IMR-90 (cell line): ENCODE measurements around the gene PPP1R9A. TPM values are rescaled to one million over a fixed set of nuclear protein-coding genes. Genes with fewer than 3 reads are reported as not detected.

Experiments used
- ATAC-seq: fragments of 200-7000 bp; cut with Tn5 transposase; 2 replicates; pipeline ENCODE4 v1.9.1; 2020; ENCODE audit warnings: low read depth, mild to moderate bottlenecking, moderate library complexity
- Bru-seq: library from RNA; stranded (reverse); fragments of 400-500 nt; gene quantifications from one replicate; lab custom pipeline; 2021; lab: Mats Ljungman, UMichigan
- BruChase-seq, 2 experiments: library from RNA; stranded (reverse); fragments of 400-500 nt; gene quantifications; one replicate each; lab custom pipeline; 2021; lab: Mats Ljungman, UMichigan
- BruUV-seq: library from RNA; stranded (reverse); fragments of 400-500 nt; replicated peaks from 2 replicates; lab custom pipeline; 2021; lab: Mats Ljungman, UMichigan
- CTCF ChIA-PET: fragments of 300-600 bp; formaldehyde crosslinking; extraction: SDS; loops from one replicate; lab custom pipeline; 2021; ENCODE audit warnings: antibody characterized with exemption; lab: Yijun Ruan, JAX
- POLR2A ChIA-PET: fragments of 300-600 bp; sonication (Branson Sonifier 250); formaldehyde crosslinking; loops from one replicate; lab custom pipeline; 2022; ENCODE audit warnings: antibody characterized with exemption; ENCODE audit not compliant: unreplicated experiment; lab: Charles Lee
- DNase-seq: peaks from one replicate; pipeline ENCODE4 v3.0.0; 2013
- H2AFZ ChIP-seq: replicated peaks from 2 replicates; pipeline ENCODE3; 2013; ENCODE audit warnings: low read length, mild to moderate bottlenecking; ENCODE audit not compliant: poor library complexity
- H2AK5ac ChIP-seq: 2 replicates; pipeline ENCODE4 v1.6.1; 2013; ENCODE audit warnings: low read depth, low read length, inconsistent platforms
- H2AK9ac ChIP-seq: replicated peaks from 2 replicates; pipeline ENCODE3; 2013; ENCODE audit warnings: mild to moderate bottlenecking, low read depth, low read length, moderate library complexity; ENCODE audit not compliant: poor library complexity
- H2BK120ac ChIP-seq: 2 replicates; pipeline ENCODE4 v1.6.1; 2013; ENCODE audit warnings: low read depth, low read length, inconsistent platforms
- H2BK15ac ChIP-seq: 3 replicates; pipeline ENCODE4 v1.6.1; 2013; ENCODE audit warnings: low read depth, low read length, inconsistent platforms
- H2BK20ac ChIP-seq: 2 replicates; pipeline ENCODE4 v1.6.1; 2013; ENCODE audit warnings: low read depth, mild to moderate bottlenecking, inconsistent platforms, low read length, moderate library complexity
- H2BK5ac ChIP-seq: 2 replicates; pipeline ENCODE4 v1.6.1; 2013; ENCODE audit warnings: mild to moderate bottlenecking, low read depth, low read length, inconsistent platforms; ENCODE audit not compliant: poor library complexity, severe bottlenecking
- H3K14ac ChIP-seq: replicated peaks from 2 replicates; pipeline ENCODE4 v1.6.1; 2013; ENCODE audit warnings: low read depth, low read length, inconsistent platforms
- H3K18ac ChIP-seq: 2 replicates; pipeline ENCODE4 v1.6.1; 2013; ENCODE audit warnings: low read depth, low read length, control low read depth
- H3K23ac ChIP-seq: 2 replicates; pipeline ENCODE4 v1.6.1; 2013; ENCODE audit warnings: low read depth, low read length, inconsistent platforms
- H3K27ac ChIP-seq: 2 replicates; pipeline ENCODE4 v1.5.1; 2013; ENCODE audit warnings: mild to moderate bottlenecking, control low read depth, low read length; ENCODE audit not compliant: insufficient read depth
- H3K27me3 ChIP-seq: 2 replicates; pipeline ENCODE4 v1.6.1; 2013; ENCODE audit warnings: low read length; ENCODE audit not compliant: control insufficient read depth, insufficient read depth
- H3K36me3 ChIP-seq: 2 replicates; pipeline ENCODE4 v1.6.1; 2013; ENCODE audit warnings: low read length, mixed read lengths; ENCODE audit not compliant: control insufficient read depth, insufficient read depth
- H3K4ac ChIP-seq: 2 replicates; pipeline ENCODE4 v1.6.1; 2013; ENCODE audit warnings: low read depth, low read length, inconsistent platforms
- H3K4me1 ChIP-seq: 2 replicates; pipeline ENCODE4 v1.6.1; 2013; ENCODE audit warnings: low read length, mixed read lengths; ENCODE audit not compliant: control insufficient read depth, insufficient read depth
- H3K4me2 ChIP-seq: 2 replicates; pipeline ENCODE4 v1.6.1; 2013; ENCODE audit warnings: low read depth, mild to moderate bottlenecking, control low read depth, low read length, moderate library complexity
- H3K4me3 ChIP-seq: 2 replicates; pipeline ENCODE4 v1.5.1; 2013; ENCODE audit warnings: low read depth, mild to moderate bottlenecking, control low read depth, low read length, moderate library complexity; ENCODE audit not compliant: insufficient read depth
- H3K56ac ChIP-seq: 2 replicates; pipeline ENCODE4 v1.6.1; 2013; ENCODE audit warnings: low read length, inconsistent platforms; ENCODE audit not compliant: insufficient read depth; ENCODE audit errors: extremely low read depth
- H3K79me1 ChIP-seq, 2 experiments: 2 replicates each; pipeline ENCODE4 v1.6.1; 2013; ENCODE audit warnings: low read length in 2 of 2, inconsistent platforms in 1 of 2, low read depth in 1 of 2
- H3K9ac ChIP-seq: 2 replicates; pipeline ENCODE4 v1.6.1; 2013; ENCODE audit warnings: low read depth, low read length, control low read depth
- H3K9me1 ChIP-seq: 2 replicates; pipeline ENCODE4 v1.6.1; 2013; ENCODE audit warnings: low read length, inconsistent platforms; ENCODE audit not compliant: insufficient read depth
- H3K9me3 ChIP-seq: 2 replicates; pipeline ENCODE4 v1.6.1; 2013; ENCODE audit warnings: low read length; ENCODE audit not compliant: control insufficient read depth, insufficient read depth
- H4K20me1 ChIP-seq: 2 replicates; pipeline ENCODE4 v1.6.1; 2013; ENCODE audit warnings: low read length, inconsistent platforms; ENCODE audit not compliant: insufficient read depth
- H4K5ac ChIP-seq: 2 replicates; pipeline ENCODE4 v1.6.1; 2013; ENCODE audit warnings: mild to moderate bottlenecking, low read depth, low read length, control low read depth
- H4K8ac ChIP-seq, 2 experiments: 2 replicates each; pipeline ENCODE4 v1.6.1; 2013; ENCODE audit warnings: low read depth in 2 of 2, low read length in 2 of 2, control low read depth in 1 of 2, inconsistent platforms in 1 of 2
- H4K91ac ChIP-seq: 2 replicates; pipeline ENCODE4 v1.6.1; 2013; ENCODE audit warnings: low read depth, low read length, inconsistent platforms; ENCODE audit not compliant: insufficient read depth
- CEBPB ChIP-seq: IDR thresholded peaks from 2 replicates; pipeline ENCODE4 v1.6.1; 2012; ENCODE audit warnings: low read depth, low read length, improper control_type of control experiment
- FOS ChIP-seq: fragments of 150-350 bp; IDR thresholded peaks from 2 replicates; pipeline ENCODE4 v1.6.1; 2016; ENCODE audit warnings: low read depth, low read length
- POLR2A ChIP-seq: IDR thresholded peaks from 2 replicates; pipeline ENCODE4 v1.6.1; 2012; ENCODE audit warnings: mild to moderate bottlenecking, low read depth, low read length
- WGBS, 2 experiments: methylation state at CpG; one replicate each; pipeline versions ENCODE4 v1.1.5 to v1.1.7; 2013; ENCODE audit warnings: missing lambda C conversion rate in 2 of 2; ENCODE audit not compliant: insufficient read length in 1 of 2; ENCODE audit errors: extremely low coverage in 2 of 2; 5-methylcytosine and 5-hydroxymethylcytosine counted together
- dilution Hi-C: fragments of 300-500 bp; cut with HindIII; formaldehyde crosslinking; loops from one replicate; pipeline ENCODE4 v1.14.3; 2018; ENCODE audit warnings: low sequenced_read_pairs; ENCODE audit not compliant: unreplicated experiment
- in situ Hi-C: fragments of 300-500 bp; cut with MboI; formaldehyde crosslinking; loops from 3 replicates; pipeline ENCODE4 v1.14.3; 2019; ENCODE audit warnings: low sequenced_read_pairs, inconsistent platforms, mixed read lengths
- intact Hi-C: fragments of 100-400 bp; cut with micrococcal nuclease; formaldehyde crosslinking; loops from 2 replicates; pipeline ENCODE4 v1.10.0; 2022
- long read RNA-seq: library from polyadenylated mRNA; unstranded; transcript quantifications from one replicate; pipeline ENCODE4 v2.0.0, GENCODE V29; 2021; ENCODE audit not compliant: unreplicated experiment
- polyA plus RNA-seq, 3 experiments: library from polyadenylated mRNA; depleted of rRNA; stranded (reverse); fragments of >200 nt; gene quantifications; 2 replicates each; pipeline ENCODE4 v1.2.3, GENCODE V29; 2012; ENCODE audit warnings: low replicate concordance in 1 of 3
- total RNA-seq: library from RNA; depleted of rRNA; stranded (reverse); fragments of >200 nt; gene quantifications from 2 replicates; pipeline ENCODE4 v1.2.3, GENCODE V29; 2012; rRNA removed
- TF ChIP-seq, protein P1 (sequence below): conservative IDR thresholded peaks from 2 replicates; pipeline ENCODE4 v1.5.1; 2012; ENCODE audit warnings: mild to moderate bottlenecking, low read depth, low read length, improper control_type of control experiment

PPP1R9A gene
- total RNA-seq, result not detected in 2 replicates
- not detected in 2 replicates for polyA plus RNA-seq (2012; rRNA removed)
- polyA plus RNA-seq (2012; cell fraction: cytosol; rRNA removed), result not detected in 2 replicates
- not detected in 2 replicates for polyA plus RNA-seq (2012; cell fraction: nucleus; rRNA removed; ENCODE audit: low replicate concordance)
- percentile 9 among the genes with signal in this experiment for Bru-seq, nascent RNA
- percentile 10 among the genes with signal in this experiment for BruChase-seq, experiment 1, labeled RNA remaining after a 6-hour chase
- BruChase-seq, experiment 2, labeled RNA remaining after a 2-hour chase, result percentile 10 among the genes with signal in this experiment
- long read RNA-seq, result 0 reads

DNA sequence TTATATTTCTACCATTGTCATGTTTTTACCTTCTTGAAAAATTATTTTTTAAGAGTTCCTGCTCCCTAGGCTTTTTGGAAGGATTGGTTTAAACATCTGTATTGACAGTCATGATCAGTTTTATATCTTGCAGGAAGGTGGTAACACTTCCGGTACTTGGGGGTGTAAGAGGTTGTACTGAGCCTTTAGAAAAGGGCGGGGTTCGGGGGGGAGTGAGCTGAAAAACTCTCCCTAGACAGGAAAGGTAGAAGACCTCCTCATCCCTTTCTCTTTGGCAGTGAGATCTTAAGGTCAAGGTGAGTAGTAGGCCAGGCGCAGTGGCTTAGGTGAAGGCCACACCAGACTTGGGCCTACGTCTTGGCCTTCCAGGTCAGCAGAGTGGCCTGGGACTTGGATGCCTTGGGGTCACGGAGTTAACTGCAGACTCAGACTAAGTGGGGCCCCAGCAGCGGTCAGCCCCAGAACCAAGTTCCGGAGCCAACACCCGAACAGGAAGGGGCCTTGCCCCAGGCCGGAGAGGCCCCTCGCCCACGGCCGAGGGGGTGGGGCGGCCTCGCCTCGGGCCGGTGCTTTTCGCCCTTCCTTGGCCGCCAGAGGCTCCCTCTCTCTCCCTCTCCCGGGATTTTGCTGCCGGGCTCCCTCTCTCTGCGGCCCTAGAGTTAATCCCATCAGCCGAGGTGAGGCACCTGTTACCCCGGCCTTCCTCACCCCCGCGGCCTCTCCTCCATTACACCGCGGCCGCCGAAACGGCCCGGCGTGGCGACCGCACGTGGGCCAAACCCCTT, at the start of gene PPP1R9A:
PPP1R9A (plus strand) TSS at position 569 of the 785 bp plus-strand sequence. CDS start 2,520 bp downstream, outside the sequence.
- Histone ChIP-seq H3K36me3 (no peaks in the 10 kb centered on the region), H2BK120ac (no peak within 1 kb of the TSS), H2AK9ac (no peak within 1 kb of the TSS), H4K91ac (no peak within 1 kb of the TSS), H2BK5ac (no peak within 1 kb of the TSS), H3K79me1 (no peaks in the 10 kb centered on the region), H3K4me1 (no peaks in the 10 kb centered on the region), H4K20me1 (no peaks in the 10 kb centered on the region), H2AK5ac (no peak within 1 kb of the TSS), H3K27ac (no peak within 1 kb of the TSS), H3K27me3 (peaks cover 30% of the 10 kb centered on the region), H3K4me3 (peak within 1 kb of the TSS; percentile 16; the same call in 1 of the 2 replicates), H3K4ac (no peak within 1 kb of the TSS), H4K8ac (no peak within 1 kb of the TSS), H3K14ac (no peak within 1 kb of the TSS), H2BK15ac (no peak within 1 kb of the TSS), H3K4me2 (peak within 1 kb of the TSS; percentile 76), H2BK20ac (no peak within 1 kb of the TSS), H2AFZ (peak within 1 kb of the TSS; percentile 65), H3K9ac (no peak within 1 kb of the TSS), H4K5ac (no peak within 1 kb of the TSS), H3K9me3 (no peaks in the 10 kb centered on the region), H3K18ac (no peak within 1 kb of the TSS), H3K23ac (no peak within 1 kb of the TSS), H3K9me1 (no peaks in the 10 kb centered on the region), H3K56ac (no peak within 1 kb of the TSS)
- intact Hi-C loops (no loop called here), dilution Hi-C loops (no loop called here), in situ Hi-C loops (no loop called here)
- BruUV-seq, result no TSS peak
- POLR2A ChIA-PET, result no interaction called here
- DNase-seq (no peak), ATAC-seq (peak; percentile 56)
- 0% methylated on average over 4 of the region's 36 CpGs; no CpG with 5 or more reads in 1 of the 2 experiments for whole genome bisulfite sequencing, 2 experiments
- CTCF ChIA-PET, result no interaction called here
- TF ChIP-seq CEBPB (no peak), POLR2A (no peak), FOS (no peak)
- TF ChIP-seq, protein P1, sequence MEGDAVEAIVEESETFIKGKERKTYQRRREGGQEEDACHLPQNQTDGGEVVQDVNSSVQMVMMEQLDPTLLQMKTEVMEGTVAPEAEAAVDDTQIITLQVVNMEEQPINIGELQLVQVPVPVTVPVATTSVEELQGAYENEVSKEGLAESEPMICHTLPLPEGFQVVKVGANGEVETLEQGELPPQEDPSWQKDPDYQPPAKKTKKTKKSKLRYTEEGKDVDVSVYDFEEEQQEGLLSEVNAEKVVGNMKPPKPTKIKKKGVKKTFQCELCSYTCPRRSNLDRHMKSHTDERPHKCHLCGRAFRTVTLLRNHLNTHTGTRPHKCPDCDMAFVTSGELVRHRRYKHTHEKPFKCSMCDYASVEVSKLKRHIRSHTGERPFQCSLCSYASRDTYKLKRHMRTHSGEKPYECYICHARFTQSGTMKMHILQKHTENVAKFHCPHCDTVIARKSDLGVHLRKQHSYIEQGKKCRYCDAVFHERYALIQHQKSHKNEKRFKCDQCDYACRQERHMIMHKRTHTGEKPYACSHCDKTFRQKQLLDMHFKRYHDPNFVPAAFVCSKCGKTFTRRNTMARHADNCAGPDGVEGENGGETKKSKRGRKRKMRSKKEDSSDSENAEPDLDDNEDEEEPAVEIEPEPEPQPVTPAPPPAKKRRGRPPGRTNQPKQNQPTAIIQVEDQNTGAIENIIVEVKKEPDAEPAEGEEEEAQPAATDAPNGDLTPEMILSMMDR, result 0 out of 2 replicates have a peak, but pooled peaks have one; percentile 2
